ENCODE results near the gene DCK. TPM values are rescaled to one million over a fixed set of nuclear protein-coding genes. Genes with fewer than 3 reads are reported as not detected.

The DCK gene
- total RNA-seq = 15.3 and 21.0 TPM in 2 replicates

GRCh38 chr4:70993181-70994068, at the start of gene DCK:
Gene DCK (plus strand): TSS chr4:70993649. CDS start chr4:70993836, 187 bp downstream.

Other genes starting within 250 kb of the DCK start
- 51.6 and 67.2 TPM in 2 replicates for gene GRSF1, start 153.8 kb upstream of the DCK start, total RNA-seq
- gene MOB1B, start 91.3 kb upstream of the DCK start, total RNA-seq = 4.9 and 7.9 TPM in 2 replicates